HG03469 (cell line): ENCODE data around the gene HOXD10.

ENCODE experiments used
- ATAC-seq: cut with Tn5 transposase; IDR thresholded peaks from one replicate; pipeline ENCODE4 v1.9.1; 2021; ENCODE audit warnings: mild to moderate bottlenecking, moderate library complexity, moderate number of reproducible peaks; ENCODE audit not compliant: unreplicated experiment

HOXD10 gene

GRCh38 chr2:176105730-176106580 lies 10.6 kb upstream of the HOXD10 start:
- ATAC-seq = no peak

DNA sequence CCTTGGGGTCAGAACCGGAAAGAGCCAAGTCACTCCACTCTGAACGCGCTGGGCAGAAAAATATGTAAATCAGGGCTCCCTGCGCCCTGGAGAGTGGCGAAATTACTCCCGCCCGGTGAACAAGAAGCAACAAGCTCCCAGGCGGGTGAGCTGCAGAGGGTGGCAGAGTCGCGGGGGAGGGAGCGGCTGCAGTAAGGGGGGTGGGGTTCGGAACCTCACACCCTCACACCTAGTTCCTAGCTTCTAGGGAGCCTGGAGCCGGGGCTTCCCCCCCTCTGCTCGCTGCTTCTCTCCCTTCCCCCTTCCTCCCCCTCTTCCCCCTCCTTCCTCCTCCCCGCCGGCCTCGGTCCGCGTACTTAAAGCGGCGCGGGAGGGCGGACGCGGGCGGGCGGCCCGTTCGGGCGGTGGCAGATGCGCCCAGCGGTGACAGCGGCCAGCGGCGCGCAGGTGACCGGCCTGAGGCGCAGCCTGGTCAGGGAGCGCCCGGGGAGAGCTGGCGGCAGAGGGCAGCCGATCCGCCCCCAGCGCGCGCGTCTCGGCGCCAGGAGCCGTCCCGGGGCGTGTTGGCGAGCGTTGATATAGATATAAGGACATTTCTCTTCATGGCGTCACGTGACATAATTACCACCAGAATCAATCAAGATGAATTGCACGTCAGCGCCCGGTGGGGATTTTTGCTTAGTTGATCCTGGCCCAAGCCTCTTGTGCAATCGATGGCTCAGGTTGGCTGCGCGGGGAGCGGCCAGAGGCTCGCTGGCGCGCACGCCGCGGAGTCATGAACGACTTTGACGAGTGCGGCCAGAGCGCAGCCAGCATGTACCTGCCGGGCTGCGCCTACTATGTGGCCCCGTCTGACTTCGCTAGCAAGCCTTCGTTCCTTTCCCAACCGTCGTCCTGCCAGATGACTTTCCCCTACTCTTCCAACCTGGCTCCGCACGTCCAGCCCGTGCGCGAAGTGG lies 9.7 kb upstream of the HOXD10 start, which contains the start of gene HOXD11:
Gene HOXD11 (plus strand): TSS at position 700 of the 959 bp plus-strand sequence. CDS start 76 bp downstream, at position 776.
- no peak for ATAC-seq

DNA sequence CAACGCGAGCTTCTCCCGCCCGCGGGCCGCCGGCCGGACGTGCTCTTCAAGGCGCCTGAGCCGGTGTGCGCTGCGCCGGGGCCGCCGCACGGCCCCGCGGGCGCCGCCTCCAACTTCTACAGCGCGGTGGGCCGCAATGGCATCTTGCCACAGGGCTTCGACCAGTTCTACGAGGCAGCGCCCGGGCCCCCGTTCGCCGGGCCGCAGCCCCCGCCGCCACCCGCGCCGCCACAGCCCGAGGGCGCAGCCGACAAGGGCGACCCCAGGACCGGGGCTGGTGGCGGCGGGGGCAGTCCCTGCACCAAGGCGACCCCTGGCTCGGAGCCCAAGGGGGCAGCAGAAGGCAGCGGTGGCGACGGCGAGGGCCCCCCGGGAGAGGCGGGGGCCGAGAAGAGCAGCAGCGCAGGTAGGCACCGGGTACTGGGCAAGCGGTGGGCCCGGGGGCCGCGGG lies 8.8 kb upstream of the HOXD10 start:
- ATAC-seq = no peak

- no peak for ATAC-seq
Measured at GRCh38 chr2:176109192-176109901, 7.2 kb upstream of the HOXD10 start.

DNA sequence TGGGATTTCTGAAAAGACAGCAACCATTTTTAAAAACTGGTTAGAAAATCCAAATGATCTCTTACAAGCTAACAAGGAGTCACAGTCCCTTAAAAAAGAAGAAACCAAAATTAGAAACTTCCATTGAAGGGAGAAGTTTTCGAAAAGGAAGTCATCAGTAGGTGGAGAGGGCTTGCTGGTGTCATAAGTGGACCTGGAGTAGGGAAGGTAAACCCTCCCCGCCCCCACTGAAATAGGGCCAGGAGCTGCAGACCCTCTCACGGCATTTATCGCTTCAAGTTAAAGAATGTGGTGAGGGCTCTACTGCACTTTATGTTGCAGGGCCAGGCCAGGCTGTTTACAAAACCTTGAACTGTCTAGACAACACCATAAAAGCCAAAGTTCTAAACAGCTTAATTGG lies 6.6 kb upstream of the HOXD10 start:
- ATAC-seq = no peak

- ATAC-seq = no peak
Measured at GRCh38 chr2:176110415-176111308, 5.9 kb upstream of the HOXD10 start.

DNA sequence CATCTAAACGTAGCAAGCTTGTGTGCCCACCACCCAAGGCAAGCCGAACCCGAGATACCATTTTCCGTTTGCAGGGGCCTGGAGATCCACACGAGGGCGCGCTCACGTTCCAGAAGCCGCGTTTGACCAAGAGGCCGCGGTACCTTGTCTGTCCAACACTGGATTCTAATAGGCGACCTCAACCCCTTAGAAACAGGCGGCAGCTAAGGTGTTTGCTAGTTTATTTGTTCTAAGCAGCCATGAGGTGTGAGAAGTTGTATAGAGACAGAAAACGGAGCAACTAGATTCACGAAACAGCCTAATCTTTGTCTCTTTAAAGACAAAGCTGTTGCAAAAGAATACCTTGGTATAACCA lies 5.3 kb upstream of the HOXD10 start:
- ATAC-seq = no peak

GRCh38 chr2:176111846-176112374 lies 4.7 kb upstream of the HOXD10 start:
- ATAC-seq = no peak

DNA sequence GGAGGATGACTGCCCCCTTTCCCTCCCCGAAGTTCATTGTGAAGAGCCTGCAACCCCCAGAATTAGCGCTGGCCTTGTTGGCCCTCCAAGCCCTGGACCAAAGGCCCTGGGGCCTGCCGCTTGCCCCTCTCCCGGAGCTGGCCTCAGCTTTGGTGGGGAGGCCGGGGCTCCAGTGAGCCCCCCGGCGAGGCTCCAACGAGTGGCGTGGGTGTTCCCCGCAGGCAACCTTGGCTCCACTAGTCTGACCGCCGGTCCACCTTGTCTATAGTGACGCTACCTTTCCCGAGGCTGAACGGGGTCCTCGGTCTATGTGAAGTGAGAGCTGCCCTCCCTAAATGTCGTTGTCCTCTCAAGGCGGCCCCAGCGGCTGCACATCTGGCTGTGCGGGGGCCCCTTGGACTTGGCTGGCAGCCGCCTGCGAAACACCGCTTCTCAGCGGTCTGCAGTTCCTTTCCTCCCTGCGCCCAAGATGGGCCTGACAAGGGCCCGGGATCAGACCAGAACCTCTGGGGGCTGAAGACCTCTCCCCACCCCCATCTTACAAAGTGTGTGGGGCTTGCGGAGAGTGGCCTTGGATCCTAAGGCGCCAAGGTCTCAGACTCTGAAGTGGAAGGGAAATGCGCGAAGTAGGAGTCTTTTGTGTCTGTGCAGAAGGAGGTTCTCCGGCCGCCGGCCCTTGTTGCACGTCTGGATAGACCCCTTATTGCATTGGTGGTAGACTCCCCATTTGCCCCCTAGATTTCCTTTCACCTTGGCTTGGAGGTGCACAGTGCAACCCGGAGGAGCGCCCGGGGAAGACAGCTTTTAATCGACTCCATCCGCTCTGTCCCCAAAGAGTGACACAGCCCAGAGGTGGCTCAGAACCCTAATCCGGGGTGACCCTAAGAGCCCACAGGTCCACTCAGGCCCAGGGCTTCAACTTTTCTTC lies 3.9 kb upstream of the HOXD10 start:
- no peak for ATAC-seq

GRCh38 chr2:176114120-176114929 lies 2.3 kb upstream of the HOXD10 start:
- ATAC-seq = no peak

- ATAC-seq = no peak
Measured at GRCh38 chr2:176114930-176115625, 1.5 kb upstream of the HOXD10 start.

- no peak for ATAC-seq
Measured at GRCh38 chr2:176117162-176117822, 714 bp downstream of the HOXD10 start.

- no peak for ATAC-seq
Measured at GRCh38 chr2:176117823-176118371, 1.3 kb downstream of the HOXD10 start.

DNA sequence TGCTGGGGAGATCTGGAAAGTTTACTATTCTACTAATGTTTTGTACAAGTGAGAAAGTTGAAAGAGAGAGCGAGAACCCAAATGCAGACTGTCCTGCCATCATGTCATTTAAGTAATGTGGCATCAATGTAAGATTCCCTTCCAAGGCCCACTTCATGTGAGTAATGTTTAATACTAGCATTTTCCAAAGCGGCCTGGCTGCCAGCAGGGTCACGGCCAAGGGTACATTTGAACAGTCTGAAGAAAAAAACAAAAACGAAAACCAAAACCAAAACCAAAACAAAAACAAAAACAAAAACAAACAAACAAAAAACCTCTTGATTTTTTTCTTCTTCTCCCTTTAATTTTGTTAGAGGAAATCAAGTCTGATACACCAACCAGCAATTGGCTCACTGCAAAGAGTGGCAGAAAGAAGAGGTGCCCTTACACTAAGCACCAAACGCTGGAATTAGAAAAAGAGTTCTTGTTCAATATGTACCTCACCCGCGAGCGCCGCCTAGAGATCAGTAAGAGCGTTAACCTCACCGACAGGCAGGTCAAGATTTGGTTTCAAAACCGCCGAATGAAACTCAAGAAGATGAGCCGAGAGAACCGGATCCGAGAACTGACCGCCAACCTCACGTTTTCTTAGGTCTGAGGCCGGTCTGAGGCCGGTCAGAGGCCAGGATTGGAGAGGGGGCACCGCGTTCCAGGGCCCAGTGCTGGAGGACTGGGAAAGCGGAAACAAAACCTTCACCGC lies 2.2 kb downstream of the HOXD10 start:
- ATAC-seq = no peak

DNA sequence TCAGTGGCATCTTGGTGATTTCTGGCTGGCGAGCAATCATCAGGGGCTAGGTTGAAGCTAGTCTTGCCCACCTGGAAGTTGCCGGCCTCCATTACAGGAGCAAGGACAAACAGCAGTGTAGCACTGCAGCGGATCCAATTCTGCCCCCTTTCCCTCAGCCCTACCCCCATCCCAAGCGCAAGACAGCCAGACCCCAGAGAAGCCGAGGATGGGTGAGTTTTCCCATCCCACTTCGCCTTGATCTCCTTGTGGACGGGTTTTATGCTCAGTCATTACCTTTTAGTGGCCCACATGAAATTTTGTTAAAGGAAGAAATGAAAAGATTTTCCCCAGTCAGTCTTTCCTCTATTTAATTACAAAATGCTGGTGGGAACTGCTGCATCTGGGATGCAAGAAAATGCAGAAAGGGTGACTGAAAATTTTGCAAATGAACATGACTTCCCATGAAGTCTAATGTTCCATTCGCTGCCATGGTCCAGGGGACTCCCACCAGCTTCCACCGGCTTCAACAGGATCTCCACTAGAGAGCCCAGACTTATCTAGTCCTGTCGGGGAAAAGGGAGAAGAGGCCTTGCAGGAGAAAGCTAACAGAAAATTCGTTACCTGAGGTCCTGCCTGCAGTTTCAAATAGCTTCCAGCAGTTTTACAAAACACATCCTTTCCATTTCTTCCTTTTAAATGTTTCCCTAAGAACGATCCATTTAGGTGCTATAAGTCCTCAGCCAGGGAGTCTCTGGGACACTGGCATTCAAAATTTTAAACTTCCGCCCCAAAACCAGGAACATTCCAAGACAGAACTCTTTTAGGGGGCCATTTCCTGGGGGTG lies 4.0 kb downstream of the HOXD10 start:
- no peak for ATAC-seq
